Ectodermal cell (in vitro differentiated cells): ENCODE data around the gene TLE3.
A peak's percentile ranks its signal among the peaks of the same experiment; 100 is the strongest.

ENCODE experiments used
- H3K27ac ChIP-seq: 2 replicates; pipeline ENCODE4 v1.7.0; 2013; ENCODE audit warnings: mild to moderate bottlenecking, low read depth, low read length; ENCODE audit not compliant: insufficient read depth, poor library complexity, severe bottlenecking
- H3K27me3 ChIP-seq: 2 replicates; pipeline ENCODE4 v1.7.0; 2013; ENCODE audit warnings: mild to moderate bottlenecking, low read length; ENCODE audit not compliant: insufficient read depth, control insufficient read depth, poor library complexity, severe bottlenecking
- H3K36me3 ChIP-seq: one replicate; pipeline ENCODE4 v1.7.0; 2013; ENCODE audit warnings: low read length; ENCODE audit not compliant: control insufficient read depth, insufficient read depth
- H3K4me1 ChIP-seq: one replicate; pipeline ENCODE4 v1.7.0; 2013; ENCODE audit warnings: low read length; ENCODE audit not compliant: control insufficient read depth, insufficient read depth
- H3K4me3 ChIP-seq: 2 replicates; pipeline ENCODE4 v1.7.0; 2013; ENCODE audit warnings: low read depth, low read length, control low read depth; ENCODE audit not compliant: insufficient read depth
- H3K9me3 ChIP-seq: 2 replicates; pipeline ENCODE4 v1.7.0; 2013; ENCODE audit warnings: mild to moderate bottlenecking, low read length, moderate library complexity; ENCODE audit not compliant: control insufficient read depth
- WGBS, 2 experiments: methylation state at CpG; one replicate each; pipeline ENCODE4 v1.1.7; 2013; ENCODE audit warnings: missing lambda C conversion rate in 2 of 2; 5-methylcytosine and 5-hydroxymethylcytosine counted together

TLE3 gene

DNA sequence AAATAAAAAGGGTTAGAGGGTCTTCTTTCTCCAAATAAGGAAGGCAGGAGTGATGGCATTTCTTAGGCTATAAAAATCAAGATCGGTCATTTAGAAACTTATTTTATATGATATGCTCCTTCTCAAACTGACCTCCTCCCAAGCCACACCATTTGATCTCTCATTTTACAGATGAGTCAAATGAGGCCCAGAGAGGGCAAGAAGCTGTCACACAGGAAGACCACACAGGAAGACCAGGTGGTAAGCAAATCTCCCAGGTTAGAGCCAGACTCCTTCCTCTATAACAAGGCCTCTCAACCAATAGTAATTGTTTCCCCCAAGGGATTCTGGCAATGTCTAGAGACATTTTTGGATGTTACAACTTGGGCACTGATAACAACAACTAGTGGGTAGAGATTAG, 13.8 kb downstream of the TLE3 start:
- peaks cover 65% of the 10 kb centered on the region for H3K4me1 ChIP-seq

GRCh38 chr15:70083418-70083817, 14.3 kb downstream of the TLE3 start:
- WGBS, 2 experiments, result 0% methylated on average over 1 of the region's 1 CpG
- peaks cover 20% of the 10 kb centered on the region for H3K36me3 ChIP-seq
- H3K27ac ChIP-seq, result peak overlapping the region; percentile 70
- no peaks in the 10 kb centered on the region for H3K27me3 ChIP-seq
- no peaks in the 10 kb centered on the region for H3K9me3 ChIP-seq
- peaks cover 69% of the 10 kb centered on the region for H3K4me1 ChIP-seq
- H3K4me3 ChIP-seq, result no peak overlapping the region

More for the DNA sequence above, 13.8 kb downstream of the TLE3 start:
- no peak overlapping the region for H3K4me3 ChIP-seq
- 86% methylated on average over 1 of the region's 1 CpG; no CpG with 5 or more reads in 1 of the 2 experiments for WGBS, 2 experiments
- no peaks in the 10 kb centered on the region for H3K9me3 ChIP-seq
- peak overlapping the region; percentile 70 for H3K27ac ChIP-seq
- peaks cover 20% of the 10 kb centered on the region for H3K36me3 ChIP-seq
- no peaks in the 10 kb centered on the region for H3K27me3 ChIP-seq

- Histone ChIP-seq H3K4me3 (no peak overlapping the region), H3K36me3 (peaks cover 20% of the 10 kb centered on the region), H3K27ac (no peak overlapping the region), H3K4me1 (peaks cover 67% of the 10 kb centered on the region), H3K27me3 (no peaks in the 10 kb centered on the region), H3K9me3 (no peaks in the 10 kb centered on the region)
- 50 to 59% methylated on average over 12 of the region's 12 CpGs for WGBS, 2 experiments
Measured at GRCh38 chr15:70082281-70082900, 15.3 kb downstream of the TLE3 start.

DNA sequence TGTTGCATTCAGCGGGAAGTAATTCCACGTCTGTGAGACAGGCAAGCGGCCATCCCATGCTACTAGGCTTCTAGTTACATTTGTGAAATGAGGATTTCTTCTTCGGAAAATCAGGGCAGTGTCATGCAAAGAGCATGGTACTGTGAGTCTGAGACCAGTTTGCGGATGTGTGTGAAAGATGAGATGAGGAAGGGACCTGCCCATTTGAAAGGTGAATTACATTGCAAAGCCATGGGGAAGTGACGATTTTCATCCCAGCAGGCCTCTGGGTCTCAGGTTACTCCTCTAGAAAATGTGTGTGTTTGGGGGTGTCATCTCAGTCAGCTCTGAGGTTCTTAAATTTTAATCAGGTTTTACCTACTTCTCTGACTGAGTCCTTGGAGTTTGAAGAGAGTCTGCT, 16.1 kb downstream of the TLE3 start:
- Histone ChIP-seq H3K27me3 (no peaks in the 10 kb centered on the region), H3K9me3 (no peaks in the 10 kb centered on the region), H3K36me3 (peaks cover 20% of the 10 kb centered on the region), H3K4me3 (peak overlapping the region; percentile 4), H3K27ac (no peak overlapping the region), H3K4me1 (peaks cover 72% of the 10 kb centered on the region)
- 60 to 65% methylated on average over 6 of the region's 6 CpGs for WGBS, 2 experiments

- no peak overlapping the region for H3K4me3 ChIP-seq
- 95 to 96% methylated on average over 6 of the region's 6 CpGs for WGBS, 2 experiments
- peaks cover 26% of the 10 kb centered on the region for H3K36me3 ChIP-seq
- no peaks in the 10 kb centered on the region for H3K27me3 ChIP-seq
- no peaks in the 10 kb centered on the region for H3K9me3 ChIP-seq
- H3K4me1 ChIP-seq, result peaks cover 70% of the 10 kb centered on the region
- no peak overlapping the region for H3K27ac ChIP-seq
Measured at GRCh38 chr15:70080347-70080746, 17.4 kb downstream of the TLE3 start.

DNA sequence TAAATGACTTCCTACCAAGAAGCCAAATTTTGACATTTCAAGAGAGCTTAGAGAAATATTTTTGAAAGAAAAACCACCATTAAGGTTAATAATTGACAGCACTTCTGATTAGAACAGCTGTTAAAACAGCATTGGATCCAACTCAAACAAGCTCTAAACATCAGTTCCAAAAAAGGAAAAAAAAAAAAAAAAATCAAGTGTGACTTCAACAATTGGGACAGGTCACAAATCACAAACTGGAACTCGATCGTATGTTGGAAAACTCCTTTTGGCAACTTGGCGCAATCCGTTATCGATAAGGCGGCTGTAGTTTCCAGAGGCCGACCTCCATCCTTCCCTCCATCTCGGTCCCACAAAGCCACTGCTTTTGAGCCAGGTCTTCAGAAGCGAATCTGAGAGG, 17.8 kb downstream of the TLE3 start:
- no peak overlapping the region for H3K27ac ChIP-seq
- H3K4me3 ChIP-seq, result no peak overlapping the region
- H3K4me1 ChIP-seq, result peaks cover 70% of the 10 kb centered on the region
- H3K9me3 ChIP-seq, result no peaks in the 10 kb centered on the region
- peaks cover 31% of the 10 kb centered on the region for H3K36me3 ChIP-seq
- no peaks in the 10 kb centered on the region for H3K27me3 ChIP-seq
- 94 to 95% methylated on average over 9 of the region's 9 CpGs for WGBS, 2 experiments

DNA sequence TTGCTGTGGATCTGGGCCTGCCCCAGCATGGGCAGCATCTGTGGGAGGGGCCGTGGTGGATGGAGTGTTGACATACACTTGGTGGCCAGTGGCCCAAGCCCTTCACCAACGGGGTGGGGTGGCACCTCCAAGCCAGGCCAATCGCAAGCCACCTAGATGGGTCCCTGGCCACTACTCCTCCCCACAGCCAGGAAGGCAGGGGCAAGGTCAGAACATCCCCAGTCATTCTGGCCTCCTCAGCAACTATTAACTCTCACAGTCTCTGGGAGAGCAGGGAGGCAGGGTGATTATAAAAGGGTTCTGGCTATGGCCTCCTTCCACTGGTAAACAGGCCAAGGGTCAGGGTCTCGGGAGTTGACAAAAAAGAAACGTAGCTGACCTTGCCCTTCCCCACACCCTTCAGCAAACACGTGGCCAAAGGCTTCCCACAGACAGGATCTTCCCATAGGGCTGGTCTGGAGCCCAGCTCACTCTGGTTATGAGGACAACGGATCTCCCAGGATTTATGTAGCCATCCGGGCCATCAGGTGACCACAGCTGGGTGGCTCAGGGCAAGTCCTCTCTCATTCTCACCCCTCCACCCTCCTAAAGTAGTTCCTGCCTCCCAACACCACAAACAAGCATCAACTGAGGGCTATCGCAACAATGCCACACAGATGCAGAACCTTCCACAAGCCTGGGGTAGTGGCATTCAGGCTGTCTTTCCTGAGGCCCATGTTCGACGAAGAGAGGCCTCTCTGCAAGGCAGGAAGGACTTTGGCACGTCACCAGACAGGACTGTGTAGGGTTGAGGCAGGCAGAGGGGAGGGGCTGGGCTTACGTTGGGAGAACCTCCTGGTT, 18.9 kb downstream of the TLE3 start:
- 90% methylated on average over 13 of the region's 13 CpGs for WGBS, 2 experiments
- no peaks in the 10 kb centered on the region for H3K27me3 ChIP-seq
- no peak overlapping the region for H3K27ac ChIP-seq
- no peak overlapping the region for H3K4me3 ChIP-seq
- peaks cover 41% of the 10 kb centered on the region for H3K36me3 ChIP-seq
- H3K4me1 ChIP-seq, result peaks cover 61% of the 10 kb centered on the region
- no peaks in the 10 kb centered on the region for H3K9me3 ChIP-seq

- Histone ChIP-seq H3K9me3 (no peaks in the 10 kb centered on the region), H3K27ac (no peak overlapping the region), H3K4me3 (no peak overlapping the region), H3K27me3 (no peaks in the 10 kb centered on the region), H3K4me1 (peaks cover 49% of the 10 kb centered on the region), H3K36me3 (peaks cover 50% of the 10 kb centered on the region)
- WGBS, 2 experiments, result 84 to 87% methylated on average over 12 of the region's 13 CpGs
Measured at GRCh38 chr15:70077188-70078147, 20.2 kb downstream of the TLE3 start.

DNA sequence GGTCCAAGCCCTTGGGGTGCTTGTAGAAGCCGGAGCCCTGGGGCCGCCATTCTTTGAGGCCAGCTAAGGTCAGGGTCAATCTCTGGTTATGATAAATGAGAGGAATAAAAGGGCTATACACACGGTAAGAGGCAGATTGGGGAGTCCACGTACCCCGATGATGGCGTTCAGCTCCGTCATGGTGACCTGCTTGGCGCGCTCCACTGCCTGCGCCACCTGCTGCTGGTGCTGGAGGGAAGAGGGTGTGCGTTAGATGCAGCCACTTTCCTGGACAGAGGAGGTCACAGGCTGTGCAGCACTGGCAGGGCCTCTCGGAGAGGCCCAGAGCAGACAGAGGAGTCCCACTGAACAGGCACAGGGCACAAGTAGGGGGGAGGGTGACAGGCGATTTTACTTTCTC, 23.3 kb downstream of the TLE3 start:
- Histone ChIP-seq H3K4me1 (peaks cover 31% of the 10 kb centered on the region), H3K27ac (no peak overlapping the region), H3K4me3 (no peak overlapping the region), H3K9me3 (no peaks in the 10 kb centered on the region), H3K36me3 (peaks cover 41% of the 10 kb centered on the region), H3K27me3 (no peaks in the 10 kb centered on the region)
- 97% methylated on average over 13 of the region's 13 CpGs for WGBS, 2 experiments

GRCh38 chr15:70072479-70072878, 25.2 kb downstream of the TLE3 start:
- peaks cover 52% of the 10 kb centered on the region for H3K36me3 ChIP-seq

More at GRCh38 chr15:70072479-70072878, 25.2 kb downstream of the TLE3 start:
- Histone ChIP-seq H3K27me3 (no peaks in the 10 kb centered on the region), H3K4me3 (no peak overlapping the region), H3K9me3 (no peaks in the 10 kb centered on the region), H3K4me1 (peaks cover 15% of the 10 kb centered on the region), H3K27ac (no peak overlapping the region)
- 90 to 95% methylated on average over 3 of the region's 3 CpGs for WGBS, 2 experiments
